Suppressor macrophage treated with lipopolysaccharide for 4 hours (primary cell): Measurements from ENCODE around the gene BTBD2.

Experiments used
- DNase-seq: peaks from one replicate; pipeline ENCODE4 v3.0.0-alpha.2; 2020

BTBD2 gene

GRCh38 chr19:1956868-1957492, 58.5 kb downstream of the BTBD2 start:
- DNase-seq = no peak

- DNase-seq = no peak
These were observed 59.4 kb downstream of the BTBD2 start for GRCh38 chr19:1956122-1956494.

GRCh38 chr19:1955171-1956121, 60.1 kb downstream of the BTBD2 start:
- no peak for DNase-seq

GRCh38 chr19:1954532-1954933, 61.0 kb downstream of the BTBD2 start:
- DNase-seq = no peak

- DNase-seq = no peak
These were observed 61.9 kb downstream of the BTBD2 start for GRCh38 chr19:1953441-1954094.

GRCh38 chr19:1953037-1953436, 62.5 kb downstream of the BTBD2 start:
- no peak for DNase-seq

GRCh38 chr19:1952635-1953034, 62.9 kb downstream of the BTBD2 start:
- DNase-seq = no peak

GRCh38 chr19:1950640-1951039, 64.9 kb downstream of the BTBD2 start:
- DNase-seq = no peak

GRCh38 chr19:1949304-1950101, 66.0 kb downstream of the BTBD2 start:
- no peak for DNase-seq

- DNase-seq = no peak
These were observed 67.8 kb downstream of the BTBD2 start for GRCh38 chr19:1947651-1948209.

GRCh38 chr19:1945899-1946298, 69.6 kb downstream of the BTBD2 start:
- DNase-seq = peak; percentile 43

GRCh38 chr19:1944916-1945561, 70.5 kb downstream of the BTBD2 start:
- DNase-seq = no peak

GRCh38 chr19:1944088-1944915, 71.2 kb downstream of the BTBD2 start:
- peak; percentile 48 for DNase-seq

- DNase-seq = no peak
These were observed 71.8 kb downstream of the BTBD2 start for GRCh38 chr19:1943661-1944087.

GRCh38 chr19:1942934-1943555, 72.5 kb downstream of the BTBD2 start:
- DNase-seq = no peak

- peak; percentile 73 for DNase-seq
These were observed 73.2 kb downstream of the BTBD2 start for GRCh38 chr19:1942078-1942933.

- no peak for DNase-seq
These were observed 74.1 kb downstream of the BTBD2 start, which contains the start of gene CSNK1G2 for GRCh38 chr19:1941146-1942077. Gene CSNK1G2 (plus strand): TSS chr19:1941172. CDS start chr19:1969773, 28,601 bp downstream.

GRCh38 chr19:1938071-1938470, 77.4 kb downstream of the BTBD2 start:
- no peak for DNase-seq
